Mesenchymal stem cell (in vitro differentiated cells and primary cell): ENCODE measurements around the gene GTF3A.
A peak's percentile ranks its signal among the peaks of the same experiment; 100 is the strongest.

Experiments
- DNase-seq: peaks from one replicate; pipeline ENCODE4 v3.0.0-alpha.2; 2013
- H2AFZ ChIP-seq: one replicate; pipeline ENCODE4 v1.6.1; 2013; ENCODE audit warnings: low read depth, mild to moderate bottlenecking, control low read depth, inconsistent platforms, low read length, moderate library complexity
- H2AK5ac ChIP-seq: 2 replicates; pipeline ENCODE4 v1.6.1; 2013; ENCODE audit warnings: low read length, moderate library complexity, mild to moderate bottlenecking, inconsistent platforms; ENCODE audit not compliant: severe bottlenecking
- H2BK120ac ChIP-seq: one replicate; pipeline ENCODE4 v1.6.1; 2013; ENCODE audit warnings: low read depth, mild to moderate bottlenecking, inconsistent platforms, low read length, moderate library complexity
- H2BK12ac ChIP-seq, 2 experiments: one replicate each; pipeline ENCODE4 v1.6.1; 2013; ENCODE audit warnings: inconsistent platforms in 2 of 2, low read length in 2 of 2, mild to moderate bottlenecking in 2 of 2, moderate library complexity in 2 of 2, control low read depth in 1 of 2
- H2BK15ac ChIP-seq: one replicate; pipeline ENCODE4 v1.6.1; 2013; ENCODE audit warnings: mild to moderate bottlenecking, low read depth, inconsistent platforms; ENCODE audit not compliant: poor library complexity, severe bottlenecking
- H2BK5ac ChIP-seq: 2 replicates; pipeline ENCODE4 v1.6.1; 2013; ENCODE audit warnings: low read depth, mild to moderate bottlenecking, low read length, control low read depth, inconsistent platforms; ENCODE audit not compliant: poor library complexity, severe bottlenecking
- H3K14ac ChIP-seq, 2 experiments: one replicate each; pipeline ENCODE4 v1.6.1; 2013; ENCODE audit warnings: inconsistent platforms in 2 of 2, low read length in 2 of 2, control low read depth in 1 of 2, mild to moderate bottlenecking in 1 of 2, moderate library complexity in 1 of 2
- H3K18ac ChIP-seq, 2 experiments: one replicate each; pipeline ENCODE4 v1.6.1; 2013; ENCODE audit warnings: inconsistent platforms in 2 of 2, low read length in 2 of 2, control low read depth in 1 of 2, low read depth in 1 of 2, mild to moderate bottlenecking in 1 of 2
- H3K23ac ChIP-seq, 2 experiments: one replicate each; pipeline ENCODE4 v1.6.1; 2013; ENCODE audit warnings: inconsistent platforms in 2 of 2, low read length in 2 of 2, mild to moderate bottlenecking in 2 of 2, moderate library complexity in 2 of 2, control low read depth in 1 of 2
- H3K27ac ChIP-seq: 2 replicates; pipeline ENCODE4 v1.5.1; 2013; ENCODE audit warnings: mild to moderate bottlenecking, moderate library complexity, low read length, control low read depth, inconsistent platforms; ENCODE audit not compliant: poor library complexity, severe bottlenecking
- H3K27me3 ChIP-seq, 2 experiments: 2 replicates each; pipeline versions ENCODE4 v1.6.1 to v1.7.0; 2013; ENCODE audit warnings: low read length in 2 of 2, mild to moderate bottlenecking in 2 of 2, moderate library complexity in 2 of 2, control low read depth in 1 of 2, inconsistent platforms in 1 of 2; ENCODE audit not compliant: control insufficient read depth in 1 of 2, insufficient read depth in 1 of 2
- H3K36me3 ChIP-seq, 2 experiments: 2 replicates each; pipeline versions ENCODE4 v1.6.1 to v1.7.0; 2013; ENCODE audit warnings: low read length in 2 of 2, control low read depth in 1 of 2, inconsistent platforms in 1 of 2, low read depth in 1 of 2, mild to moderate bottlenecking in 1 of 2; ENCODE audit not compliant: insufficient read depth in 2 of 2, control insufficient read depth in 1 of 2
- H3K4ac ChIP-seq, 2 experiments: one replicate each; pipeline ENCODE4 v1.6.1; 2013; ENCODE audit warnings: inconsistent platforms in 2 of 2, low read length in 2 of 2, mild to moderate bottlenecking in 2 of 2, moderate library complexity in 2 of 2, control low read depth in 1 of 2, low read depth in 1 of 2
- H3K4me1 ChIP-seq: 2 replicates; pipeline ENCODE4 v1.6.1; 2013; ENCODE audit warnings: low read depth, low read length, control low read depth; ENCODE audit not compliant: control insufficient read depth, insufficient read depth
- H3K4me2 ChIP-seq: 2 replicates; pipeline ENCODE4 v1.6.1; 2013; ENCODE audit warnings: low read length, mild to moderate bottlenecking, inconsistent platforms; ENCODE audit not compliant: poor library complexity, severe bottlenecking
- H3K4me3 ChIP-seq, 2 experiments: 2 replicates each; pipeline versions ENCODE4 v1.5.1 to v1.7.0; 2013; ENCODE audit warnings: low read length in 2 of 2, mild to moderate bottlenecking in 2 of 2, control low read depth in 1 of 2, low read depth in 1 of 2; ENCODE audit not compliant: insufficient read depth in 1 of 2
- H3K79me1 ChIP-seq: replicated peaks from 2 replicates; pipeline ENCODE4 v1.6.1; 2013; ENCODE audit warnings: mild to moderate bottlenecking, control low read depth, low read length, inconsistent platforms; ENCODE audit not compliant: poor library complexity, severe bottlenecking
- H3K9ac ChIP-seq: 2 replicates; pipeline ENCODE4 v1.7.0; 2013; ENCODE audit warnings: mild to moderate bottlenecking, low read length, moderate library complexity
- H3K9me3 ChIP-seq: 2 replicates; pipeline ENCODE4 v1.7.0; 2013; ENCODE audit warnings: mild to moderate bottlenecking, low read length; ENCODE audit not compliant: control insufficient read depth
- H4K8ac ChIP-seq: one replicate; pipeline ENCODE4 v1.6.1; 2013; ENCODE audit warnings: inconsistent platforms, mild to moderate bottlenecking, low read length, moderate library complexity
- H4K91ac ChIP-seq: one replicate; pipeline ENCODE4 v1.6.1; 2013; ENCODE audit warnings: mild to moderate bottlenecking, low read length, inconsistent platforms
- WGBS: methylation state at CpG from one replicate; pipeline ENCODE4 v1.1.7; 2013; ENCODE audit warnings: mixed read lengths; 5-methylcytosine and 5-hydroxymethylcytosine counted together

GTF3A gene

GRCh38 chr13:27411341-27411740 is 13.1 kb upstream of the GTF3A start:
- Histone ChIP-seq H3K4me3 (no peak overlapping the region), H3K4me1 (no peaks in the 10 kb centered on the region), H3K4ac (no peak overlapping the region), H3K23ac (no peak overlapping the region), H3K27ac (no peak overlapping the region), H2AFZ (no peak overlapping the region), H3K9me3 (peaks cover 8% of the 10 kb centered on the region), H3K79me1 (no peaks in the 10 kb centered on the region), H3K27me3 (peaks cover 64 to 85% of the 10 kb centered on the region in 2 experiments), H3K36me3 (no peaks in the 10 kb centered on the region), H3K9ac (no peak overlapping the region), H2BK12ac (no peak overlapping the region), H2BK15ac (no peak overlapping the region), H3K4me2 (no peak overlapping the region), H2BK5ac (no peak overlapping the region), H4K8ac (no peak overlapping the region), H3K14ac (no peak overlapping the region), H4K91ac (no peak overlapping the region), H3K18ac (no peak overlapping the region), H2AK5ac (no peak overlapping the region), H2BK120ac (no peak overlapping the region)
- WGBS = 75% methylated on average over 3 of the region's 3 CpGs
- DNase-seq = no peak

- H3K4me1 ChIP-seq = no peaks in the 10 kb centered on the region
- H2BK5ac ChIP-seq = no peak overlapping the region
- H3K36me3 ChIP-seq = no peaks in the 10 kb centered on the region
- DNase-seq = peak; percentile 23
- no peak overlapping the region for H3K4me2 ChIP-seq
- H3K14ac ChIP-seq = no peak overlapping the region
- H3K4me3 ChIP-seq = no peak overlapping the region
- H3K9me3 ChIP-seq = peaks cover 2% of the 10 kb centered on the region
- no peak overlapping the region for H3K4ac ChIP-seq
- no peak overlapping the region for H2AK5ac ChIP-seq
- 100% methylated on average over 1 of the region's 1 CpG for WGBS
- no peak overlapping the region for H3K9ac ChIP-seq
- H3K23ac ChIP-seq = no peak overlapping the region
- no peak overlapping the region for H2BK12ac ChIP-seq
- H3K18ac ChIP-seq = no peak overlapping the region
- no peaks in the 10 kb centered on the region for H3K79me1 ChIP-seq
- no peak overlapping the region for H4K8ac ChIP-seq
- peaks cover 41 to 60% of the 10 kb centered on the region in 2 experiments for H3K27me3 ChIP-seq
- no peak overlapping the region for H4K91ac ChIP-seq
- H3K27ac ChIP-seq = no peak overlapping the region
- H2BK15ac ChIP-seq = no peak overlapping the region
- no peak overlapping the region for H2BK120ac ChIP-seq
- no peak overlapping the region for H2AFZ ChIP-seq
Observed at GRCh38 chr13:27415116-27415515, 9.3 kb upstream of the GTF3A start.

GRCh38 chr13:27419328-27419727 is 5.1 kb upstream of the GTF3A start:
- Histone ChIP-seq H3K4ac (no peak overlapping the region), H3K36me3 (no peaks in the 10 kb centered on the region), H2BK120ac (no peak overlapping the region), H2BK15ac (no peak overlapping the region), H4K8ac (no peak overlapping the region), H3K23ac (no peak overlapping the region), H4K91ac (no peak overlapping the region), H3K4me3 (no peak overlapping the region), H3K9me3 (no peaks in the 10 kb centered on the region), H3K18ac (no peak overlapping the region), H3K79me1 (no peaks in the 10 kb centered on the region), H3K27me3 (peaks cover 26 to 29% of the 10 kb centered on the region in 2 experiments), H3K4me2 (no peak overlapping the region), H2AK5ac (no peak overlapping the region), H3K27ac (no peak overlapping the region), H3K4me1 (peaks cover 1% of the 10 kb centered on the region), H3K9ac (no peak overlapping the region), H2BK12ac (no peak overlapping the region), H2BK5ac (no peak overlapping the region), H2AFZ (no peak overlapping the region), H3K14ac (no peak overlapping the region)
- 94% methylated on average over 1 of the region's 1 CpG for WGBS
- no peak for DNase-seq

- no peak overlapping the region for H3K4ac ChIP-seq
- no peaks in the 10 kb centered on the region for H3K9me3 ChIP-seq
- H3K4me2 ChIP-seq = no peak overlapping the region
- no peak overlapping the region for H3K9ac ChIP-seq
- no peak overlapping the region for H2BK120ac ChIP-seq
- no peak overlapping the region for H3K23ac ChIP-seq
- WGBS = 92% methylated on average over 4 of the region's 8 CpGs
- H2BK15ac ChIP-seq = no peak overlapping the region
- H3K18ac ChIP-seq = no peak overlapping the region
- no peak overlapping the region for H2BK12ac ChIP-seq
- no peak for DNase-seq
- peaks cover 4% of the 10 kb centered on the region for H3K79me1 ChIP-seq
- H4K91ac ChIP-seq = peak overlapping the region; percentile 34
- no peak overlapping the region for H2AK5ac ChIP-seq
- no peak overlapping the region for H3K27ac ChIP-seq
- peaks cover 8 to 9% of the 10 kb centered on the region in 2 experiments for H3K27me3 ChIP-seq
- no peak overlapping the region for H3K4me3 ChIP-seq
- H3K14ac ChIP-seq = no peak overlapping the region
- no peak overlapping the region for H2BK5ac ChIP-seq
- peaks cover 15% of the 10 kb centered on the region for H3K4me1 ChIP-seq
- no peak overlapping the region for H2AFZ ChIP-seq
- no peaks in the 10 kb centered on the region for H3K36me3 ChIP-seq
- H4K8ac ChIP-seq = no peak overlapping the region
Observed at GRCh38 chr13:27421101-27421871, 3.1 kb upstream of the GTF3A start.
